ENCODE measurements around the gene ZNF429. TPM values are rescaled to one million over a fixed set of nuclear protein-coding genes. Genes with fewer than 3 reads are reported as not detected.

ZNF429 gene
- total RNA-seq, 1 donor from 2014 or later, result 12.7 TPM

GRCh38 chr19:21485926-21486325 is 19.5 kb upstream of the ZNF429 start:
- H3K36me3 Mint-ChIP-seq (ENCODE audit: low read depth, unreplicated experiment), result no peaks in the 10 kb centered on the region
- no peak overlapping the region for H3K27ac Mint-ChIP-seq (ENCODE audit: unreplicated experiment)
- no peaks in the 10 kb centered on the region for H3K36me3 ChIP-seq (ENCODE audit: insufficient read depth, low read length)
- H4K20me1 ChIP-seq (ENCODE audit: insufficient read depth, low read length), result no peaks in the 10 kb centered on the region
- H2AFZ ChIP-seq (ENCODE audit: low read depth, low read length), result no peak overlapping the region
- H3K9me3 ChIP-seq (ENCODE audit: insufficient read depth, low read depth, low read length), result peaks cover 14% of the 10 kb centered on the region
- H3K9me3 Mint-ChIP-seq (ENCODE audit: unreplicated experiment), result peaks cover 31% of the 10 kb centered on the region
- no peak overlapping the region for H3K4me3 Mint-ChIP-seq (ENCODE audit: unreplicated experiment)
- H3K4me1 Mint-ChIP-seq (ENCODE audit: low read depth, unreplicated experiment), result no peaks in the 10 kb centered on the region
- no peaks in the 10 kb centered on the region for H3K27me3 Mint-ChIP-seq (ENCODE audit: low read depth, unreplicated experiment)
- no peak for TF ChIP-seq EZH2 (IDR thresholded peaks at IDR 0.05; ENCODE audit: insufficient read depth, low read length)
- TF ChIP-seq CTCF (IDR thresholded peaks at IDR 0.05; ENCODE audit: insufficient read depth, low read depth, low read length), result no peak
- H3K79me2 ChIP-seq (ENCODE audit: insufficient read depth, low read length), result no peaks in the 10 kb centered on the region
- DNase-seq (ENCODE audit: low read depth) (no peak), FAIRE-seq (no peak)
- H3K4me3 ChIP-seq (ENCODE audit: insufficient read depth, low read depth, low read length), result no peak overlapping the region
- no peaks in the 10 kb centered on the region for H3K27me3 ChIP-seq (ENCODE audit: insufficient read depth, low read length)
- H3K27ac ChIP-seq (ENCODE audit: low read depth, low read length), result no peak overlapping the region
- H3K4me1 ChIP-seq (ENCODE audit: insufficient read depth, low read length), result no peaks in the 10 kb centered on the region
- H3K9ac ChIP-seq (ENCODE audit: low read length), result no peak overlapping the region
- H3K4me2 ChIP-seq (ENCODE audit: low read length), result no peak overlapping the region

GRCh38 chr19:21487969-21488368 is 17.4 kb upstream of the ZNF429 start:
- H3K9ac ChIP-seq (ENCODE audit: low read length), result no peak overlapping the region
- H3K4me1 ChIP-seq (ENCODE audit: insufficient read depth, low read length), result no peaks in the 10 kb centered on the region
- no peaks in the 10 kb centered on the region for H3K36me3 ChIP-seq (ENCODE audit: insufficient read depth, low read length)
- Mint-ChIP-seq H3K27ac (ENCODE audit: unreplicated experiment) (no peak overlapping the region), H3K4me1 (ENCODE audit: low read depth, unreplicated experiment) (no peaks in the 10 kb centered on the region), H3K36me3 (ENCODE audit: low read depth, unreplicated experiment) (no peaks in the 10 kb centered on the region), H3K27me3 (ENCODE audit: low read depth, unreplicated experiment) (no peaks in the 10 kb centered on the region), H3K9me3 (ENCODE audit: unreplicated experiment) (peaks cover 31% of the 10 kb centered on the region), H3K4me3 (ENCODE audit: unreplicated experiment) (no peak overlapping the region)
- no peak overlapping the region for H2AFZ ChIP-seq (ENCODE audit: low read depth, low read length)
- FAIRE-seq (no peak), DNase-seq (ENCODE audit: low read depth) (no peak)
- H3K79me2 ChIP-seq (ENCODE audit: insufficient read depth, low read length), result no peaks in the 10 kb centered on the region
- H3K27ac ChIP-seq (ENCODE audit: low read depth, low read length), result no peak overlapping the region
- H3K4me3 ChIP-seq (ENCODE audit: insufficient read depth, low read depth, low read length), result no peak overlapping the region
- TF ChIP-seq CTCF (IDR thresholded peaks at IDR 0.05; ENCODE audit: insufficient read depth, low read depth, low read length) (no peak), EZH2 (IDR thresholded peaks at IDR 0.05; ENCODE audit: insufficient read depth, low read length) (no peak)
- peaks cover 14% of the 10 kb centered on the region for H3K9me3 ChIP-seq (ENCODE audit: insufficient read depth, low read depth, low read length)
- no peaks in the 10 kb centered on the region for H3K27me3 ChIP-seq (ENCODE audit: insufficient read depth, low read length)
- no peak overlapping the region for H3K4me2 ChIP-seq (ENCODE audit: low read length)
- H4K20me1 ChIP-seq (ENCODE audit: insufficient read depth, low read length), result no peaks in the 10 kb centered on the region

- Mint-ChIP-seq H3K4me1 (ENCODE audit: low read depth, unreplicated experiment) (no peaks in the 10 kb centered on the region), H3K36me3 (ENCODE audit: low read depth, unreplicated experiment) (peaks cover 2% of the 10 kb centered on the region), H3K9me3 (ENCODE audit: unreplicated experiment) (peaks cover 32% of the 10 kb centered on the region), H3K4me3 (ENCODE audit: unreplicated experiment) (no peak overlapping the region), H3K27me3 (ENCODE audit: low read depth, unreplicated experiment) (no peaks in the 10 kb centered on the region), H3K27ac (ENCODE audit: unreplicated experiment) (no peak overlapping the region)
- H3K9ac ChIP-seq (ENCODE audit: low read length), result no peak overlapping the region
- H3K27me3 ChIP-seq (ENCODE audit: insufficient read depth, low read length), result no peaks in the 10 kb centered on the region
- FAIRE-seq (no peak), DNase-seq (ENCODE audit: low read depth) (no peak)
- H3K27ac ChIP-seq (ENCODE audit: low read depth, low read length), result no peak overlapping the region
- H3K9me3 ChIP-seq (ENCODE audit: insufficient read depth, low read depth, low read length), result peaks cover 11% of the 10 kb centered on the region
- H3K79me2 ChIP-seq (ENCODE audit: insufficient read depth, low read length), result no peaks in the 10 kb centered on the region
- no peak overlapping the region for H3K4me2 ChIP-seq (ENCODE audit: low read length)
- H3K4me1 ChIP-seq (ENCODE audit: insufficient read depth, low read length), result no peaks in the 10 kb centered on the region
- H2AFZ ChIP-seq (ENCODE audit: low read depth, low read length), result no peak overlapping the region
- H3K36me3 ChIP-seq (ENCODE audit: insufficient read depth, low read length), result no peaks in the 10 kb centered on the region
- no peak for TF ChIP-seq EZH2 (IDR thresholded peaks at IDR 0.05; ENCODE audit: insufficient read depth, low read length)
- TF ChIP-seq CTCF (IDR thresholded peaks at IDR 0.05; ENCODE audit: insufficient read depth, low read depth, low read length), result no peak
- no peak overlapping the region for H3K4me3 ChIP-seq (ENCODE audit: insufficient read depth, low read depth, low read length)
- no peaks in the 10 kb centered on the region for H4K20me1 ChIP-seq (ENCODE audit: insufficient read depth, low read length)
These were observed 14.3 kb upstream of the ZNF429 start for GRCh38 chr19:21491146-21491545.
